Gastrocnemius medialis (tissue), 4 donors: ENCODE results near the gene DAZ1. TPM values are rescaled to one million over a fixed set of nuclear protein-coding genes. Genes with fewer than 3 reads are reported as not detected.
"Not testable (repeated sequence)": the region's sequence is repeated elsewhere in the genome, so short reads cannot be mapped to it uniquely, and the experiment has no call there.

Experiments
- ATAC-seq, 2 donors: fragments of 150-250 bp; one replicate each; pipeline ENCODE4 v1.9.1; 2016
- DNase-seq, 2 donors: peaks; one replicate each; pipeline ENCODE4 v3.0.0-alpha.2; 2019
- H3K27ac ChIP-seq, 4 donors: fragments of 200-600 bp; sonication (generic); 1 replicate in 1 of 4; 2 replicates in 3 of 4; pipeline ENCODE4 v1.5.1; 2016 to 2018; ENCODE audit warnings: mild to moderate bottlenecking in 2 of 4, moderate library complexity in 1 of 4
- H3K27me3 ChIP-seq, 3 donors: fragments of 200-600 bp; sonication (generic) in 2 of 3; 1 replicate in 1 of 3; 2 replicates in 2 of 3; pipeline versions ENCODE4 v1.5.1 to v1.6.0; 2016 to 2019; ENCODE audit warnings: mild to moderate bottlenecking in 1 of 3, moderate library complexity in 1 of 3
- H3K36me3 ChIP-seq, 2 donors: fragments of 200-600 bp; sonication (generic) in 1 of 2; one replicate each; pipeline ENCODE4 v1.5.1; 2017 to 2018
- H3K4me1 ChIP-seq, 2 donors: fragments of 200-600 bp; sonication (generic) in 1 of 2; one replicate each; pipeline ENCODE4 v1.5.1; 2016 to 2017; ENCODE audit warnings: mild to moderate bottlenecking in 2 of 2
- H3K4me3 ChIP-seq, 4 donors: fragments of 200-600 bp; sonication (generic) in 3 of 4; 1 replicate in 1 of 4; 2 replicates in 3 of 4; pipeline ENCODE4 v1.5.1; 2016 to 2019; ENCODE audit warnings: mild to moderate bottlenecking in 2 of 4
- H3K9me3 ChIP-seq, 3 donors: fragments of 200-600 bp; sonication (generic) in 2 of 3; 1 replicate in 1 of 3; 2 replicates in 2 of 3; pipeline ENCODE4 v1.5.1; 2016 to 2019
- in situ Hi-C, 4 donors: fragments of 200-750 bp; cut with MboI; loops; one replicate each; pipeline versions ENCODE4 v1.15.0 to v1.8.0; 2017; ENCODE audit warnings: low sequenced_read_pairs in 4 of 4
- intact Hi-C: fragments of 100-400 bp; cut with DNase I; formaldehyde crosslinking; loops from one replicate; pipeline ENCODE4 v1.15.1; 2023; ENCODE audit warnings: low total_unique reads
- total RNA-seq, 4 donors: library from RNA; depleted of rRNA; stranded (reverse); fragments of >200 nt; gene quantifications; one replicate each; pipeline versions ENCODE4 v1.1.0 to v1.2.3, GENCODE V29; 2016

Gene DAZ1, protein sequence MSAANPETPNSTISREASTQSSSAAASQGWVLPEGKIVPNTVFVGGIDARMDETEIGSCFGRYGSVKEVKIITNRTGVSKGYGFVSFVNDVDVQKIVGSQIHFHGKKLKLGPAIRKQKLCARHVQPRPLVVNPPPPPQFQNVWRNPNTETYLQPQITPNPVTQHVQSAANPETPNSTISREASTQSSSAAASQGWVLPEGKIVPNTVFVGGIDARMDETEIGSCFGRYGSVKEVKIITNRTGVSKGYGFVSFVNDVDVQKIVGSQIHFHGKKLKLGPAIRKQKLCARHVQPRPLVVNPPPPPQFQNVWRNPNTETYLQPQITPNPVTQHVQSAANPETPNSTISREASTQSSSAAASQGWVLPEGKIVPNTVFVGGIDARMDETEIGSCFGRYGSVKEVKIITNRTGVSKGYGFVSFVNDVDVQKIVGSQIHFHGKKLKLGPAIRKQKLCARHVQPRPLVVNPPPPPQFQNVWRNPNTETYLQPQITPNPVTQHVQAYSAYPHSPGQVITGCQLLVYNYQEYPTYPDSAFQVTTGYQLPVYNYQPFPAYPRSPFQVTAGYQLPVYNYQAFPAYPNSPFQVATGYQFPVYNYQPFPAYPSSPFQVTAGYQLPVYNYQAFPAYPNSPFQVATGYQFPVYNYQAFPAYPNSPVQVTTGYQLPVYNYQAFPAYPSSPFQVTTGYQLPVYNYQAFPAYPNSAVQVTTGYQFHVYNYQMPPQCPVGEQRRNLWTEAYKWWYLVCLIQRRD
- not detected for total RNA-seq

- ATAC-seq, DNase-seq, H3K27ac ChIP-seq, intact Hi-C loops, in situ Hi-C loops, H3K4me1 ChIP-seq, H3K27me3 ChIP-seq, H3K9me3 ChIP-seq, H3K36me3 ChIP-seq, H3K4me3 ChIP-seq: not testable (repeated sequence)
Observed at GRCh38 chrY:23198908-23199307, at the start of gene DAZ1. DAZ1 (minus strand) TSS chrY:23199008; CDS start chrY:23198800, 208 bp downstream.

GRCh38 chrY:23219233-23219632 lies 20.4 kb upstream of the DAZ1 start, which contains the start of gene DAZ2:
DAZ2 (plus strand) TSS chrY:23219533; CDS start chrY:23219741, 208 bp downstream.
- H3K27ac ChIP-seq, H3K36me3 ChIP-seq, H3K4me3 ChIP-seq, in situ Hi-C loops, H3K27me3 ChIP-seq, ATAC-seq, intact Hi-C loops, H3K4me1 ChIP-seq, DNase-seq, H3K9me3 ChIP-seq: not testable (repeated sequence)

DNA sequence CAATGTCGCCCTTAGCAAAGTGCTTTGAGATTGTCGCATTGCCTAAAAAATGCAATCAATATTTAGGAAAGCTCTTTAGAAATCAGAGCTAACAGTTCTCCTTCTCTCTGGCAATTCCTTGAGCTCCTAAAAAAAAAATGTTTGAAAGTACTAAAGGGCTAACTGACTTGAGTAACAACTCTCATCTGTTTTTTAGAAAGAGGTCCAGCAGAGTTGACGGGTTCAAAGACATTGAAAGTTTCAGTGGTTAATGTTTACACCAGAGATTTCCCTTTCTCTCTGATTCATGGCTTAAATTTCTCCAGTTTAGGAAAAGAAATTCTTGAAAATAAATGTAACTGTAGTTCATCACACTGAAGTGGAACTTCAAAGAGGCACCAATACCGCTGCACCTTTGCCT lies 11.9 kb upstream of the DAZ1 start:
- H3K9me3 ChIP-seq, H3K4me3 ChIP-seq, H3K27ac ChIP-seq, H3K27me3 ChIP-seq, in situ Hi-C loops, H3K4me1 ChIP-seq, H3K36me3 ChIP-seq, intact Hi-C loops, ATAC-seq, DNase-seq: not testable (repeated sequence)

GRCh38 chrY:23209802-23210495 lies 11.1 kb upstream of the DAZ1 start:
- DNase-seq, H3K9me3 ChIP-seq, in situ Hi-C loops, H3K4me3 ChIP-seq, ATAC-seq, H3K4me1 ChIP-seq, intact Hi-C loops, H3K27me3 ChIP-seq, H3K36me3 ChIP-seq, H3K27ac ChIP-seq: not testable (repeated sequence)

- H3K27ac ChIP-seq, H3K9me3 ChIP-seq, H3K36me3 ChIP-seq, H3K4me3 ChIP-seq, H3K27me3 ChIP-seq, ATAC-seq, intact Hi-C loops, H3K4me1 ChIP-seq, in situ Hi-C loops, DNase-seq: not testable (repeated sequence)
Observed at GRCh38 chrY:23207455-23207854, 8.6 kb upstream of the DAZ1 start.

Other genes starting within 250 kb of the DAZ1 start
- not detected for gene BPY2, start 214.7 kb downstream of the DAZ1 start, total RNA-seq
- gene DAZ2, start 20.5 kb upstream of the DAZ1 start, total RNA-seq = not detected